GM19324 (cell line): ENCODE results near the gene ZFP91.
"Not testable (repeated sequence)": the region's sequence is repeated elsewhere in the genome, so short reads cannot be mapped to it uniquely, and the experiment has no call there.

Experiments
- ATAC-seq: cut with Tn5 transposase; IDR thresholded peaks from one replicate; pipeline ENCODE4 v1.9.1; 2021; ENCODE audit warnings: mild to moderate bottlenecking, moderate library complexity; ENCODE audit not compliant: unreplicated experiment, low FRiP score

The ZFP91 gene

GRCh38 chr11:58578635-58579191, at the start of gene ZFP91:
TSS of gene ZFP91 (plus strand) at chr11:58579063. CDS start at chr11:58579282, 219 bp downstream.
- ATAC-seq = peak; percentile 51

DNA sequence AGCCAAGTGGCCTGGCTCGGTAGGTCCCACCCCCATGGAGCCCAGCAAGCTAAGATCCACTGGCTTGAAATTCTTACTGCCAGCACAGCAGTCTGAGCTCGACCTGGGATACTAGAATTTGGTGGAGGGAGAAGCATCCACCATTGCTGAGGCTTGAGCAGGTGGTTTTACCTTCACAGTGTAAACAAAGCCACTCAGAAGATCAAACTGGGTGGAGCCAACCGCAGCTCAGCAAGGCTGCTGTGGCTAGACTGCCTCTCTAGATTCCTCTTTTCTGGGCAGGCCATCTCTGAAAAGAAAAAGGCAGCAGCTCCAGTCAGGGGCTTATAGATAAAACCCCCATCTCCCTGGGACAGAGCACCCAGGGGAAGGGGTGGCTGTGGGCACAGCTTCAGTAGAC, 48.6 kb upstream of the ZFP91 start:
- no peak for ATAC-seq

DNA sequence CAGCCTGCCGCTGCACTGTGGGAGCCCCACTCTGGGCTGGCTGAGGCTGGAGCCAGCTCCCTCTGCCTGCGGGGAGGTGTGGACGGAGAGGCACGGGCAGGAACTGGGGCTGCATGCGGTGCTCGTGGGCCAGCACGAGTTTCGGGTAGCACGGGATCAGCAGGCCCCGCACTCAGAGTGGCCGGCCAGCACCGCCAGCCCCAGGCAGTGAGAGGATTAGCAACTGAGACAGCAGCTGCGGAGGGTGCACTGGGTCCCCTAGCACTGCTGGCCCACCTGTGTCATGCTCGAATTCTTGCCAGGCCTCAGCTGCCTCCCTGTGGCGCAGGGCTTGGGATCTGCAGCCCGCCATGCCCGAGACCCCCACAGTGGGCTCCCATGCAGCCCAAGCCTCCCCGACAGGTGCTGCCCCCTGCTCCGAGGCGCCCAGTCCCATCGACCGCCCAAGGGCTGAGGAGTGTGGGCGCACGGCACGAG, 47.0 kb upstream of the ZFP91 start:
- no peak for ATAC-seq

- ATAC-seq = no peak
These were observed 32.0 kb upstream of the ZFP91 start for GRCh38 chr11:58546841-58547240.

- ATAC-seq = no peak
These were observed 29.2 kb upstream of the ZFP91 start for GRCh38 chr11:58549644-58550043.

GRCh38 chr11:58560842-58561241, 18.0 kb upstream of the ZFP91 start:
- no peak for ATAC-seq

- no peak for ATAC-seq
These were observed 17.3 kb upstream of the ZFP91 start for GRCh38 chr11:58561394-58562098.

DNA sequence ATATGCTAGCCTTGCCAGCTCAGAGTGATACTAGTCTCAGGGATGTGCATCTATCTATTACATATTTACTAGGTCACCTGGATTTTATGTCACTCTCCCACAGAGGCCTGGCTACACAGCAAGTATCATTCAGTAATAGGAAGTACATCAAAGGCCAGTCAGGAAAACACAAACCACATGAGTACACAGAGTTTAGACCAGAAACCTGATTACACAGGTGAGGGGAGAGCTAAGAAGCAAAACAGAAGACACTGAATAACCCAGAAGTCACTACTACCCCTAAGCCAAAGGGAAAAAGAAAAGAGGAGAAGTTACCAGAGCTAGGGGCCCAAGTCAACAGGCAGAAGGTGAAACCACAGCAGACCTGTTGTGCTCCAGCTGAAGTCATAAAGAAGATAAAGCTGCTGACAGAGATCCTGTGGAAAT, 16.5 kb upstream of the ZFP91 start:
- ATAC-seq = peak; percentile 58

DNA sequence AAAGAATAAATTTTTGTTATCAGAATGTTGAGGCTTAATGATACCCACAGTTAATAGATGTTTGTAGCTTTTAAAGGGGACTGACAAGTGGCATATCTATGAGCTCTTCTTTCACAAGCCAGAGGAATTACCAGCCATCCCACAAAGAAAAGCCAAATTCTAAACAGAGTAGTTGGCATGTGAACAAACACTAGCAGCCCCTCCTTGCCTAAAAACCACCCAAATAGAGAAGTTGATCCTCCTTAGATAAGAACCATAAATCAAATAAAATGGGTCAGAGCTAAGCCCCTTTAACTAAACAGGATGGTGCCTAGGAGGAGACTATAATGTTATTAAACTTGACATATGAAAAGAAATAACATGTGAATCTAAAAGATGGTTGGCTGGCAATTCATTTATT, 14.6 kb upstream of the ZFP91 start:
- no peak for ATAC-seq

DNA sequence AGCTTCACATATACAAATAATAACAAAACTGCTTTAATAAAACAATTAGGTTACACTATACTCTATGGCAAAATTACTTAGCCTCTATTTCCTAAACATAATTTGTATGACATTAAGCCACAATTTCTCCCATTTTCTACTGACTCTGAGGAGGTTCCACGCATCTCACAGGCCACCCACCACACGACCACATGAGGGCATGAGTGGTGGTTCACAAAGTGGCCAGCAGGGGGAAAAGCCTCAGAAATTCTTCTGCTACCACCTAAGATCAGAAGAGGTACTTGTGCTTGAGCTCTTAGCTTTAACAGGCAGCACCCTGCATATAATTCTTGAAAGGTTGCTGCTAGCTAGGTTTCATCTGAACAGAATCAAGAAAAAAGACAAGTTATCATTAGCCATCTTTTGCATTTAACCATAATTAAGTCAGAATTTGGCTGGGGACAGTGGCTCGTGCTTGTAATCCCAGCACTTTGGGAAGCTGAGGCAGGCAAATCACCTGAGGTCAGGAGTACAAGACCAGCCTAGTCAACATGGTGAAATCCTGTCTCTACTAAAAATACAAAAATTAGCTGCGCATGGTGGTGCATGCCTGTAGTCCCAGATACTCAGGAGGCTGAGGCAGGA, 10.9 kb upstream of the ZFP91 start:
- peak; percentile 81 for ATAC-seq

GRCh38 chr11:58572906-58573305, 6.0 kb upstream of the ZFP91 start:
- not testable (repeated sequence) for ATAC-seq

GRCh38 chr11:58573451-58574104, 5.3 kb upstream of the ZFP91 start:
- ATAC-seq = no peak

GRCh38 chr11:58574881-58575280, 4.0 kb upstream of the ZFP91 start:
- no peak for ATAC-seq

DNA sequence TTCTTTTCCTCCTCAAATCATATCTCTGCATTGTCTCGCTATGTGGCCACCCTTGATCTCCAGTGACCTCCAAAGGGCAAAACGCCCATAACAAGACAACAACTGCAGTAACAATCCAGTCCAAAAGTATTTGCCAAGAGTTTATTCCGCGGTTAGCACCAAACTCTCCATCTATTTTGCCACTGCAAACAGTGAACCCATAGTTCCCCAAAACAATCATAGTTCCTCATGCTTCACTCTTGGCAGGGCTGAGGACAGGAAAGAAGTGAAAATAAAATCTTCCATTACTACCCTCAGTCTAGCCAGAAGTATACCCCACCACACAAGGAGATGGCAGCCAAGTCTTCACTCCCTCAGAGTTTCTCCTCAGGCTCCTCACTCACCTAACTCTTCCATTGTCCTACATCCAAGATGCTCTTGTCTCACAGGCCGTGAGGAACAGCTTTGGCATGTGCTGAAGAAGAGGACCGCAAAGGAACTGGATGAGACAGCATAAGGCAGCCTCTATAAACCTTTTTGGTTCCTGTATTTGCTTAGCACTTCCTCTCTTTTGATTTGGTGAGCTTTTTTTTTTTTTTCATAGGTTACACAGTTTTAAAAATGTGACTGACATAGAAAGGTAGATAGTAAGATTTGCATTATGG, 3.4 kb upstream of the ZFP91 start, which contains the start of gene LPXN:
Gene LPXN (minus strand): TSS at position 480 of the 644 bp plus-strand sequence. CDS start 84 bp downstream, at position 396.
- ATAC-seq = no peak

DNA sequence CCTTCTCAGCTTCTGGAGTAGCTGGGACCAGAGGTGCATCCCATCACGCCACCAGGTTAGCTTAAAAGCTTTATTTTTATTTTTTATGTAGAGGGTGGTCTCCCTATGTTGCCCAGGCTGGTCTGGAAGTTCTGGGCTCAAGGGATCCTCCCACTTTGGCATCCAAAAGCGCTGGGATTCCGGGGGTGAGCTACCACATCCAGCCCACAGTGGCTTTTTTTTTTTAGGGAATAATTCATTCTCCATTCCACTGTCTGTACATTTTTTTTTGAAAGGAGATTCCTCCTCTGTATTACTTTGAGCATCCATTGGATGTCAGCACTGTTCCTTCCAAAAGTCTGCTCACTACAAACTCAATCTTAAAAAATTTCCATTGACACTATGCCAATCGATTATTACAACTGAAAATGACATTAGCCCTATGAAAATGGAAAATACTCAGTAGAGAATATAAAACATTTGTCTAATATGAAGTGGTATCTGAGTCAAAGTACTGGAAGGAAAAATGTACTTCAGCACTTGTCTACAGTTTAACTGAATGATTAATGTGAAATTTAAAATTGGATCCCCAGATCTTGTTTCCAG, 1.9 kb upstream of the ZFP91 start:
- ATAC-seq = no peak

GRCh38 chr11:58577555-58578135, 1.2 kb upstream of the ZFP91 start:
- ATAC-seq = peak; percentile 48

DNA sequence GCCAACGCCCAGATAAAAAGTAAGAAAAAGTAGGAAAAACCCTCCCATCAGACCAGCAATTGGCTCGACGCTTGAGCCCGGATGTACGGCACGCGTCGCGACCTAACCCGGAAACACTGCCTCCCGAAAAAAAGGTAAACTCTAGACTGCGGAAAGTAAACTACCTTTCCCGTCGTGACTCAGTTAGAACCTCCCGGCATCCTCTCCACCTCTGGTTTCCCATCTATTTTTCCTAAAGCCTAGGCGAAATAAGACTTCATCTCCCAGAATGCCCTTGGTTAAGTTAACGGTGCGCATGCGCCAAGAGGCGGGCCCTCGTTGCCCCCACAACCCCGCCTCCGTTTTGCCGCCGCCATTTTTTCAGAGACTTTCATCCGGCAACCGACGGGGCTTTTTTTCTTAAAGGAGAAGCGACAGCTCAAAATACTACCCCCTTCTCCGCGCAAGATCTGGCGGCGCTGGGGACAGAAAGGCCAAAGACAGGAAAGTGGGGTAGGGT, 678 bp upstream of the ZFP91 start:
- ATAC-seq = peak; percentile 50

DNA sequence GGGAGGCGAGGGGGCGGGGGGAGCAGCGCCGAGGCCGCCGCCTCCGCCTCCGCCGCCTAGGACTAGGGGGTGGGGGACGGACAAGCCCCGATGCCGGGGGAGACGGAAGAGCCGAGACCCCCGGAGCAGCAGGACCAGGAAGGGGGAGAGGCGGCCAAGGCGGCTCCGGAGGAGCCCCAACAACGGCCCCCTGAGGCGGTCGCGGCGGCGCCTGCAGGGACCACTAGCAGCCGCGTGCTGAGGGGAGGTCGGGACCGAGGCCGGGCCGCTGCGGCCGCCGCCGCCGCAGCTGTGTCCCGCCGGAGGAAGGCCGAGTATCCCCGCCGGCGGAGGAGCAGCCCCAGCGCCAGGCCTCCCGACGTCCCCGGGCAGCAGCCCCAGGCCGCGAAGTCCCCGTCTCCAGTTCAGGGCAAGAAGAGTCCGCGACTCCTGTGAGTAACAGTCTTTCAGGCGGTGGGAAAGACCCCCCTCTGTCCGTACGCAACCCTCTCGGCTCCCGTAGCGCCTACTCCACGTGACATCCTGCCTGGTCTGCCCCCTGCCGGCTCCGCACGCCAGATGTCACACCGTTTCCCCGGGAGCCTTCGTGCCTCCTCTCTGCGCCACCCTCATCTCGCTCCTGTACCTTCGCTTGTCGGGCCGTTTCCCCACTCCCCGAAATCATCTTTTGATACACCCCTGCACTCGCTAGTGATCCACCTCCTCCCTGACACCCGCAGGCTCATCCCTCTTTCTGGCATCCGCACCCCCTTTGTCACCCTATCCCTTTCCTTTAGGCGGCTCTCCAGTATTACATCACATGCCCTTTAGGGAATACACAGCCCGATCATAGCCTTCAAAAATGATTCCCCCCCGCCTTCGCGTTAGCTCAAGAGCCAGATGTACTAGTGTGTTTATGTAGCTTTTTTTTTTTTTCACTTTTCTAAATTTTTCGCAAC, 598 bp downstream of the ZFP91 start:
- ATAC-seq = peak; percentile 42

DNA sequence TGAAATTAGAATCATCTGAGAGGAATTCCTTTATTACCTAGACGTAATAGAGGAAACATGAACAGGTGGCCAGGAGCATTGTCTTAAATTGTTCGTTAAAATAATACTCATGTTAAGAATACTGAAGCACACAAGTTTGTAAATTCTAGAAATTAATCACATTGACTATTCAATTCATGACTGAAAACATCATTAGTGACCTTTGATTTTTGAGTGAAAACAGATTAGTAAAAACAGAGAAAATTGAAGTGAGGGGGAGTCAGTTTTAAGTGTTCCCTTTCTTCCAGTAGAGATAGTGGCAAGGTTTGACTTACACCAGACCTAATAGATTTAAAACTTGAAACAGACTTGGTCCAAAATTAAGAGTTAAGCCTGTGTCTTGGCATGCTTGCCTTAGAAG, 1.4 kb downstream of the ZFP91 start:
- ATAC-seq = no peak
